Central memory CD8-positive, alpha-beta T cell (primary cell): ENCODE results near the gene PRR19.
A peak's percentile ranks its signal among the peaks of the same experiment; 100 is the strongest.
"Not testable (repeated sequence)": the region's sequence is repeated elsewhere in the genome, so short reads cannot be mapped to it uniquely, and the experiment has no call there.

Experiments
- ATAC-seq: fragments of 150-1000 bp; cut with Tn5 transposase; replicated peaks from 2 replicates; pipeline ENCODE4 v1.10.0; 2022; ENCODE audit warnings: mild to moderate bottlenecking, moderate FRiP score, moderate number of reproducible peaks; ENCODE audit not compliant: poor library complexity, severe bottlenecking; ENCODE audit errors: extremely low read depth
- DNase-seq, 2 donors: peaks; one replicate each; pipeline ENCODE4 v3.0.0; 2021; ENCODE audit warnings: low spot score in 2 of 2
- H3K27ac Mint-ChIP-seq: one replicate; pipeline ENCODE4 v1.8.0; 2022; ENCODE audit warnings: low read depth, mild to moderate bottlenecking, moderate library complexity, mixed read lengths
- H3K27me3 Mint-ChIP-seq: one replicate; pipeline ENCODE4 v1.8.0; 2022; ENCODE audit warnings: mixed read lengths
- H3K36me3 Mint-ChIP-seq: one replicate; pipeline ENCODE4 v1.8.0; 2022; ENCODE audit warnings: mild to moderate bottlenecking, moderate library complexity, mixed read lengths; ENCODE audit not compliant: insufficient read depth
- H3K4me1 Mint-ChIP-seq: one replicate; pipeline ENCODE4 v1.8.0; 2022; ENCODE audit warnings: mixed read lengths
- H3K4me3 Mint-ChIP-seq: one replicate; pipeline ENCODE4 v1.8.0; 2022; ENCODE audit warnings: mild to moderate bottlenecking, moderate library complexity, mixed read lengths
- H3K9me3 Mint-ChIP-seq: one replicate; pipeline ENCODE4 v1.8.0; 2022; ENCODE audit warnings: mixed read lengths

Gene PRR19

GRCh38 chr19:42266928-42267603, 34.9 kb upstream of the PRR19 start:
- ATAC-seq, H3K27ac Mint-ChIP-seq, DNase-seq, H3K4me3 Mint-ChIP-seq, H3K27me3 Mint-ChIP-seq, H3K9me3 Mint-ChIP-seq, H3K36me3 Mint-ChIP-seq, H3K4me1 Mint-ChIP-seq: not testable (repeated sequence)

DNA sequence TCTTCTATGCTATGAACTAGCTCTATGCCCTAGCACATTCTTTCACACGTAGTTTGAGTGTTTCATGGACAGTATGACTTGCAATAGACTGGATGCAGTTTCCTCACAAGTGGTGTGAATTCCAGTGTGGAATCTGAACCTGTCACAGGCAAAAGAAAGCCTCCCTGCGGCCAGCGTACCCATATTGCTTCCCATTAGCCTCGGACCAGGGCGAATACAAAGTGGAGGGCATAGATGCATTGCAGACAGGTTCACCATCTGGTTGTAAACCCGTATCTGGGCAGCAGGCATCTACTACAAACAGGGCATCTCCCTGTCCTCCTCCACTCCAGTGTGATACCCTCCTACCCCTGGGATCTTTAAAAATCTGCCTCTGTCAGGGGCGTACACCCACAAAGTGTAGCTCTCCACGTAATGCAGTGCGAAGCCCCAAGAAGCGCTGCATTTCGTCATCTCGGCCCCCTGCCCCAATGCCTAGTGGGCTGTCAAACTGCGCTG, 34.2 kb upstream of the PRR19 start:
- Mint-ChIP-seq H3K27me3 (no peaks in the 10 kb centered on the region), H3K9me3 (no peaks in the 10 kb centered on the region), H3K27ac (no peak overlapping the region), H3K4me3 (no peak overlapping the region), H3K36me3 (peaks cover 11% of the 10 kb centered on the region), H3K4me1 (no peaks in the 10 kb centered on the region)
- DNase-seq (no peak), ATAC-seq (no peak)

GRCh38 chr19:42268142-42268703, 33.7 kb upstream of the PRR19 start:
- ATAC-seq = peak; percentile 61

DNA sequence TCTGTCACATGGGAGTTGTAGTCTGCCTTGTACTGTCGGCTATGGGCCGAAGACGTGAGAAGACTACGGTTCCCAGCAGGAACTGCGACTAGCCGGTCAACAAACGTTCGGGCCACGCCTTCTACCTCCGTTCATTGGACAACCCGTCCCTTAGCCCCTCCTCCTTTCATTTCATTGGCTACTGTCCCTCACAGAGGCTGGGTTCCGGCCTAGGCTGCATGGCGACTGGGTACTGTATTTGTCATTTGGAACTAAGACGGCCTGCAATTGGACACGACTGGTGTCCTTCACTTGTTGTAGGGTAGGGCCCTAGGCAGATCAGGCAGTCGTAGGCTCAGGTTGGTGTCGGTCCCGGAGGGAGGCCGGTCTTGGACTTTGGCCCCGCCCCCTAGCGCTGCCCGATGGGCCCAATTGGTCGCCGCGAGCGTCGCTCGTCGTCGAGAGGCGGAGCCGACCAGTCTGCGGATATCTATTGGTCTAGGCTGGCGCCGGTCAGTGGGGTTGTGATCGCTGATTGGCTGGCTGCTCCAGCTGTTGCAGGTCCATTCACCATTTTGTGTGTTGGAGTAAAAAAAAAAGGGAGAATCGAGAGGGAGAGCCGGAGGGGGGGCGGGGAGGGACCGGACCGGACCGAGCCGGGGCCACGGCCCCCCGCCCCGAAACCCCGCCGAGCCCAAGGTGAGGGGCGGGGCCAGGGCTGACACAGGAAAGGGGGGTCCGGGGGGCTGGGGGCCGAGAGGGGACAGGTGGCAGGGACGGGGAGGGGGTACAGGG, 33.0 kb upstream of the PRR19 start, which contains the start of gene CIC:
TSS of gene CIC (plus strand) at position 549 of the 774 bp plus-strand sequence. CDS start 2,532 bp downstream, outside the sequence.
- Mint-ChIP-seq H3K9me3 (no peaks in the 10 kb centered on the region), H3K27ac (no peak within 1 kb of the TSS)

More at GRCh38 chr19:42268142-42268703, 33.7 kb upstream of the PRR19 start:
- peaks cover 12% of the 10 kb centered on the region for H3K36me3 Mint-ChIP-seq
- no peaks in the 10 kb centered on the region for H3K4me1 Mint-ChIP-seq
- no peaks in the 10 kb centered on the region for H3K27me3 Mint-ChIP-seq
- H3K27ac Mint-ChIP-seq = no peak overlapping the region
- DNase-seq = peak; percentile 95 to 100
- H3K4me3 Mint-ChIP-seq = no peak overlapping the region
- H3K9me3 Mint-ChIP-seq = no peaks in the 10 kb centered on the region

GRCh38 chr19:42269478-42270345, 32.2 kb upstream of the PRR19 start:
- Mint-ChIP-seq H3K4me3 (no peak overlapping the region), H3K4me1 (peaks cover 3% of the 10 kb centered on the region), H3K27ac (no peak overlapping the region), H3K9me3 (no peaks in the 10 kb centered on the region), H3K27me3 (no peaks in the 10 kb centered on the region), H3K36me3 (peaks cover 20% of the 10 kb centered on the region)
- DNase-seq (no peak), ATAC-seq (no peak)

More for the DNA sequence above, 33.0 kb upstream of the PRR19 start, which contains the start of gene CIC:
- Mint-ChIP-seq H3K4me3 (no peak within 1 kb of the TSS), H3K36me3 (peaks cover 18% of the 10 kb centered on the region), H3K27me3 (no peaks in the 10 kb centered on the region), H3K4me1 (no peaks in the 10 kb centered on the region)
- ATAC-seq = peak; percentile 88
- DNase-seq = peak; percentile 95 to 99

GRCh38 chr19:42270346-42271044, 31.4 kb upstream of the PRR19 start:
- H3K4me1 Mint-ChIP-seq = peaks cover 10% of the 10 kb centered on the region
- H3K4me3 Mint-ChIP-seq = no peak overlapping the region
- no peaks in the 10 kb centered on the region for H3K27me3 Mint-ChIP-seq
- H3K9me3 Mint-ChIP-seq = no peaks in the 10 kb centered on the region
- peaks cover 23% of the 10 kb centered on the region for H3K36me3 Mint-ChIP-seq
- peak; percentile 4 for ATAC-seq
- no peak overlapping the region for H3K27ac Mint-ChIP-seq
- peak; percentile 58 to 77 for DNase-seq

GRCh38 chr19:42271045-42271419, 30.9 kb upstream of the PRR19 start:
- H3K36me3 Mint-ChIP-seq = peaks cover 23% of the 10 kb centered on the region
- peaks cover 14% of the 10 kb centered on the region for H3K4me1 Mint-ChIP-seq
- DNase-seq (no peak), ATAC-seq (no peak)
- H3K9me3 Mint-ChIP-seq = no peaks in the 10 kb centered on the region
- H3K27me3 Mint-ChIP-seq = no peaks in the 10 kb centered on the region
- no peak overlapping the region for H3K4me3 Mint-ChIP-seq
- peak overlapping the region; percentile 73 for H3K27ac Mint-ChIP-seq

- peak overlapping the region; percentile 73 for H3K27ac Mint-ChIP-seq
- ATAC-seq (no peak), DNase-seq (no peak)
- no peaks in the 10 kb centered on the region for H3K27me3 Mint-ChIP-seq
- no peaks in the 10 kb centered on the region for H3K9me3 Mint-ChIP-seq
- H3K4me3 Mint-ChIP-seq = no peak overlapping the region
- H3K36me3 Mint-ChIP-seq = peaks cover 23% of the 10 kb centered on the region
- H3K4me1 Mint-ChIP-seq = peaks cover 18% of the 10 kb centered on the region
Observed at GRCh38 chr19:42271861-42272534, 29.9 kb upstream of the PRR19 start.

GRCh38 chr19:42272535-42272897, 29.4 kb upstream of the PRR19 start:
- ATAC-seq = no peak
- Mint-ChIP-seq H3K27me3 (no peaks in the 10 kb centered on the region), H3K36me3 (peaks cover 23% of the 10 kb centered on the region), H3K9me3 (no peaks in the 10 kb centered on the region), H3K4me1 (peaks cover 18% of the 10 kb centered on the region), H3K27ac (no peak overlapping the region), H3K4me3 (no peak overlapping the region)
- no peak for DNase-seq

GRCh38 chr19:42272989-42273406, 28.9 kb upstream of the PRR19 start:
- Mint-ChIP-seq H3K27me3 (no peaks in the 10 kb centered on the region), H3K9me3 (no peaks in the 10 kb centered on the region), H3K4me1 (peaks cover 19% of the 10 kb centered on the region), H3K27ac (no peak overlapping the region), H3K4me3 (no peak overlapping the region), H3K36me3 (peaks cover 23% of the 10 kb centered on the region)
- no peak for DNase-seq
- ATAC-seq = no peak

DNA sequence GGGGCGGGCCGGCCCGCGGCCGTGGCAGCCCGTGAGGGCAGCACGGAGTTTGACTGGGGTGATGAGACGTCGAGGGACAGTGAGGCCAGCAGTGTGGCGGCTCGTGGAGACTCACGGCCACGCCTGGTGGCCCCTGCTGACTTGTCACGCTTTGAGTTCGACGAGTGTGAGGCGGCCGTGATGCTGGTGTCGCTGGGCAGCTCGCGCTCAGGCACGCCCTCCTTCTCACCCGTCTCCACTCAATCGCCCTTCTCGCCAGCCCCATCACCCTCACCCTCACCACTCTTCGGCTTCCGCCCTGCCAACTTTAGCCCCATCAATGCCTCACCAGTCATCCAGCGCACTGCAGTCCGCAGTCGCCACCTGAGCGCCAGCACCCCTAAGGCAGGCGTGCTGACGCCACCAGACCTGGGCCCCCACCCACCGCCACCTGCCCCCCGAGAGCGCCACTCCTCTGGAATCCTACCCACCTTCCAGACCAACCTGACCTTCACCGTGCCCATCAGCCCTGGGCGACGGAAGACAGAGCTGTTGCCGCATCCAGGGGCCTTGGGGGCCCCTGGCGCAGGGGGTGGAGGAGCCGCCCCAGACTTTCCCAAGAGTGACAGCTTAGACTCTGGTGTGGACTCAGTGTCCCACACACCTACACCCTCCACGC, 28.4 kb upstream of the PRR19 start:
- no peaks in the 10 kb centered on the region for H3K27me3 Mint-ChIP-seq
- peaks cover 25% of the 10 kb centered on the region for H3K4me1 Mint-ChIP-seq
- H3K9me3 Mint-ChIP-seq = no peaks in the 10 kb centered on the region
- no peak for ATAC-seq
- peaks cover 23% of the 10 kb centered on the region for H3K36me3 Mint-ChIP-seq
- no peak for DNase-seq
- H3K4me3 Mint-ChIP-seq = no peak overlapping the region
- H3K27ac Mint-ChIP-seq = peak overlapping the region; percentile 49
